CD8-positive, alpha-beta memory T cell (primary cell): Measurements from ENCODE around the gene CAMK2N1. TPM values are rescaled to one million over a fixed set of nuclear protein-coding genes. Genes with fewer than 3 reads are reported as not detected.
A peak's percentile ranks its signal among the peaks of the same experiment; 100 is the strongest.

Source experiments
- CTCF ChIA-PET: fragments of 350-600 bp; sonication (Branson Sonifier 250); formaldehyde crosslinking; loops from one replicate; lab custom pipeline; 2021; ENCODE audit warnings: antibody characterized with exemption; lab: Charles Lee
- POLR2A ChIA-PET: fragments of 350-600 bp; sonication (Branson Sonifier 250); formaldehyde crosslinking; loops from one replicate; lab custom pipeline; 2021; ENCODE audit warnings: antibody characterized with exemption; lab: Charles Lee
- DNase-seq, 5 donors: peaks; one replicate each; pipeline versions ENCODE4 v3.0.0 to v3.0.0-alpha.2; 2020 to 2022; ENCODE audit warnings: mixed read lengths in 1 of 5
- H3K27ac ChIP-seq: one replicate; pipeline ENCODE4 v1.7.0; 2013; ENCODE audit warnings: low read depth, mild to moderate bottlenecking, low read length, moderate library complexity
- H3K27me3 ChIP-seq: 2 replicates; pipeline ENCODE4 v1.7.0; 2013; ENCODE audit warnings: low read length, mild to moderate bottlenecking; ENCODE audit not compliant: insufficient read depth, poor library complexity, severe bottlenecking
- H3K36me3 ChIP-seq: 2 replicates; pipeline ENCODE4 v1.7.0; 2013; ENCODE audit warnings: mild to moderate bottlenecking, low read length, moderate library complexity; ENCODE audit not compliant: insufficient read depth
- H3K4me1 ChIP-seq: 2 replicates; pipeline ENCODE4 v1.7.0; 2013; ENCODE audit warnings: mild to moderate bottlenecking, low read length, moderate library complexity; ENCODE audit not compliant: insufficient read depth
- H3K4me3 ChIP-seq: 2 replicates; pipeline ENCODE4 v1.7.0; 2013; ENCODE audit warnings: mild to moderate bottlenecking, low read length
- H3K9me3 ChIP-seq: 2 replicates; pipeline ENCODE4 v1.7.0; 2013; ENCODE audit warnings: mild to moderate bottlenecking, low read length
- H3K27ac Mint-ChIP-seq, 8 donors: one replicate each; pipeline ENCODE4 v1.8.0; 2020 to 2021; ENCODE audit warnings: mixed read lengths in 8 of 8, mild to moderate bottlenecking in 6 of 8, inconsistent platforms in 3 of 8, moderate library complexity in 3 of 8
- H3K27me3 Mint-ChIP-seq, 2 donors: one replicate each; pipeline ENCODE4 v1.8.0; 2020 to 2021; ENCODE audit warnings: mixed read lengths in 2 of 2, mild to moderate bottlenecking in 1 of 2, moderate library complexity in 1 of 2
- H3K36me3 Mint-ChIP-seq, 3 donors: one replicate each; pipeline ENCODE4 v1.8.0; 2020 to 2021; ENCODE audit warnings: mixed read lengths in 3 of 3, inconsistent platforms in 1 of 3, mild to moderate bottlenecking in 1 of 3
- H3K4me1 Mint-ChIP-seq, 3 donors: one replicate each; pipeline ENCODE4 v1.8.0; 2020 to 2021; ENCODE audit warnings: mixed read lengths in 3 of 3, inconsistent platforms in 1 of 3, mild to moderate bottlenecking in 1 of 3
- H3K4me3 Mint-ChIP-seq, 7 donors: one replicate each; pipeline ENCODE4 v1.8.0; 2020 to 2021; ENCODE audit warnings: mixed read lengths in 7 of 7, mild to moderate bottlenecking in 6 of 7, moderate library complexity in 4 of 7, inconsistent platforms in 2 of 7
- H3K9me3 Mint-ChIP-seq, 5 donors: one replicate each; pipeline ENCODE4 v1.8.0; 2020 to 2022; ENCODE audit warnings: mixed read lengths in 5 of 5, mild to moderate bottlenecking in 3 of 5, moderate library complexity in 2 of 5, inconsistent platforms in 1 of 5
- polyA plus RNA-seq: library from polyadenylated mRNA; unstranded; fragments of 300-500 nt; fragmentation: Illumina TruSeq; gene quantifications from one replicate; pipeline ENCODE4 v1.2.3, GENCODE V29; 2021
- total RNA-seq, 2 experiments: library from RNA; stranded (reverse); gene quantifications; one replicate each; pipeline ENCODE4 v1.2.3, GENCODE V29; 2021

Gene CAMK2N1
- total RNA-seq, result 1 to 10 TPM; 2.8 TPM
- 1.7 TPM for polyA plus RNA-seq

GRCh38 chr1:20485527-20486456, at the start of gene CAMK2N1:
CAMK2N1 (minus strand) TSS chr1:20486210; CDS start chr1:20485379, 831 bp downstream.
- Mint-ChIP-seq H3K4me1 (peaks cover 10 to 23% (median 14%) of the 10 kb centered on the region in 3 donors), H3K27ac (peak within 1 kb of the TSS in 7 of 8 donors; percentile 42 to 92 (median 72)), H3K9me3 (no peaks in the 10 kb centered on the region), H3K27me3 (peaks cover 20 to 39% of the 10 kb centered on the region in 2 donors), H3K36me3 (peaks cover 0 to 2% (median 2%) of the 10 kb centered on the region in 3 donors), H3K4me3 (peak within 1 kb of the TSS; percentile 84 to 98 (median 90))
- Histone ChIP-seq H3K4me3 (peak within 1 kb of the TSS; percentile 67), H3K36me3 (no peaks in the 10 kb centered on the region), H3K27me3 (peaks cover 33% of the 10 kb centered on the region), H3K27ac (peak within 1 kb of the TSS; percentile 51), H3K9me3 (no peaks in the 10 kb centered on the region), H3K4me1 (peaks cover 16% of the 10 kb centered on the region)
- ChIA-PET CTCF (interaction anchor here (1.0 to 1.9 kb wide), 3 partner anchors 22 to 273 kb away, joined by 3 to 7 read pairs (median 4); partner anchors contain the start of gene MUL1), POLR2A (interaction anchor here (0.6 to 1.7 kb wide), 3 partner anchors 20 to 301 kb away, joined by 3 to 12 read pairs (median 4); partner anchors contain the start of gene MUL1)
- DNase-seq, result peak; percentile 30 to 77 (median 49)

GRCh38 chr1:20534659-20535417, 48.8 kb upstream of the CAMK2N1 start:
- Histone ChIP-seq H3K36me3 (no peaks in the 10 kb centered on the region), H3K27ac (no peak overlapping the region), H3K9me3 (no peaks in the 10 kb centered on the region), H3K4me1 (no peaks in the 10 kb centered on the region), H3K27me3 (no peaks in the 10 kb centered on the region), H3K4me3 (no peak overlapping the region)
- H3K4me1 Mint-ChIP-seq, result no peaks in the 10 kb centered on the region
- DNase-seq, result no peak
- no peaks in the 10 kb centered on the region for H3K36me3 Mint-ChIP-seq
- ChIA-PET CTCF (interaction anchor here (0.7 to 1.0 kb wide), 2 partner anchors 13 to 157 kb away, joined by 4 read pairs; no protein-coding TSS in a partner anchor), POLR2A (no interaction called here)
- H3K9me3 Mint-ChIP-seq, result peaks cover 0 to 2% (median 0%) of the 10 kb centered on the region in 5 donors
- H3K4me3 Mint-ChIP-seq, result no peak overlapping the region
- H3K27me3 Mint-ChIP-seq, result peaks cover 32 to 65% of the 10 kb centered on the region in 2 donors
- peak overlapping the region in 1 of 8 donors; percentile 51 for H3K27ac Mint-ChIP-seq

- peaks cover 40 to 70% of the 10 kb centered on the region in 2 donors for H3K27me3 Mint-ChIP-seq
- H3K4me3 ChIP-seq, result no peak overlapping the region
- H3K4me1 Mint-ChIP-seq, result no peaks in the 10 kb centered on the region
- H3K9me3 Mint-ChIP-seq, result peaks cover 0 to 2% (median 0%) of the 10 kb centered on the region in 5 donors
- H3K9me3 ChIP-seq, result no peaks in the 10 kb centered on the region
- ChIA-PET POLR2A (no interaction called here), CTCF (no interaction called here)
- no peaks in the 10 kb centered on the region for H3K4me1 ChIP-seq
- H3K4me3 Mint-ChIP-seq, result no peak overlapping the region
- H3K36me3 Mint-ChIP-seq, result no peaks in the 10 kb centered on the region
- H3K27me3 ChIP-seq, result no peaks in the 10 kb centered on the region
- H3K27ac ChIP-seq, result no peak overlapping the region
- no peaks in the 10 kb centered on the region for H3K36me3 ChIP-seq
- no peak overlapping the region for H3K27ac Mint-ChIP-seq
- DNase-seq, result no peak
These were observed 47.6 kb upstream of the CAMK2N1 start for GRCh38 chr1:20533635-20534034.

- POLR2A ChIA-PET, result no interaction called here
- peaks cover 0 to 2% (median 0%) of the 10 kb centered on the region in 5 donors for H3K9me3 Mint-ChIP-seq
- DNase-seq, result no peak
- Histone ChIP-seq H3K27ac (no peak overlapping the region), H3K4me1 (no peaks in the 10 kb centered on the region), H3K36me3 (no peaks in the 10 kb centered on the region), H3K9me3 (no peaks in the 10 kb centered on the region), H3K4me3 (no peak overlapping the region), H3K27me3 (peaks cover 3% of the 10 kb centered on the region)
- H3K27me3 Mint-ChIP-seq, result peaks cover 47 to 81% of the 10 kb centered on the region in 2 donors
- H3K4me1 Mint-ChIP-seq, result no peaks in the 10 kb centered on the region
- CTCF ChIA-PET, result no interaction called here
- no peak overlapping the region for H3K27ac Mint-ChIP-seq
- no peak overlapping the region for H3K4me3 Mint-ChIP-seq
- H3K36me3 Mint-ChIP-seq, result no peaks in the 10 kb centered on the region
These were observed 44.9 kb upstream of the CAMK2N1 start for GRCh38 chr1:20530901-20531300.

- CTCF ChIA-PET, result no interaction called here
- H3K4me3 ChIP-seq, result no peak overlapping the region
- H3K36me3 ChIP-seq, result no peaks in the 10 kb centered on the region
- peaks cover 45 to 77% of the 10 kb centered on the region in 2 donors for H3K27me3 Mint-ChIP-seq
- peaks cover 3% of the 10 kb centered on the region for H3K27me3 ChIP-seq
- H3K4me3 Mint-ChIP-seq, result no peak overlapping the region
- H3K9me3 Mint-ChIP-seq, result peaks cover 0 to 2% (median 0%) of the 10 kb centered on the region in 5 donors
- H3K4me1 ChIP-seq, result no peaks in the 10 kb centered on the region
- H3K9me3 ChIP-seq, result no peaks in the 10 kb centered on the region
- no peak overlapping the region for H3K27ac Mint-ChIP-seq
- no peaks in the 10 kb centered on the region for H3K36me3 Mint-ChIP-seq
- DNase-seq, result no peak
- no peak overlapping the region for H3K27ac ChIP-seq
- H3K4me1 Mint-ChIP-seq, result no peaks in the 10 kb centered on the region
- POLR2A ChIA-PET, result no interaction called here
These were observed 44.3 kb upstream of the CAMK2N1 start for GRCh38 chr1:20530306-20530705.

- POLR2A ChIA-PET, result no interaction called here
- Histone ChIP-seq H3K36me3 (no peaks in the 10 kb centered on the region), H3K27me3 (peaks cover 3% of the 10 kb centered on the region), H3K9me3 (no peaks in the 10 kb centered on the region), H3K4me1 (no peaks in the 10 kb centered on the region), H3K4me3 (no peak overlapping the region), H3K27ac (no peak overlapping the region)
- no peaks in the 10 kb centered on the region for H3K4me1 Mint-ChIP-seq
- H3K27ac Mint-ChIP-seq, result no peak overlapping the region
- H3K9me3 Mint-ChIP-seq, result peaks cover 0 to 2% (median 0%) of the 10 kb centered on the region in 5 donors
- CTCF ChIA-PET, result no interaction called here
- H3K4me3 Mint-ChIP-seq, result no peak overlapping the region
- DNase-seq, result no peak
- H3K27me3 Mint-ChIP-seq, result peaks cover 39 to 68% of the 10 kb centered on the region in 2 donors
- no peaks in the 10 kb centered on the region for H3K36me3 Mint-ChIP-seq
These were observed 42.2 kb upstream of the CAMK2N1 start for GRCh38 chr1:20528221-20528620.

GRCh38 chr1:20526267-20526666, 40.3 kb upstream of the CAMK2N1 start:
- ChIA-PET CTCF (interaction anchor here (1.2 to 1.5 kb wide), 2 partner anchors 9 to 113 kb away, joined by 3 read pairs; no protein-coding TSS in a partner anchor), POLR2A (no interaction called here)
- Histone ChIP-seq H3K27ac (no peak overlapping the region), H3K36me3 (no peaks in the 10 kb centered on the region), H3K4me3 (no peak overlapping the region), H3K27me3 (peaks cover 3% of the 10 kb centered on the region), H3K4me1 (no peaks in the 10 kb centered on the region), H3K9me3 (no peaks in the 10 kb centered on the region)
- Mint-ChIP-seq H3K27me3 (peaks cover 33 to 63% of the 10 kb centered on the region in 2 donors), H3K9me3 (peaks cover 0 to 2% (median 0%) of the 10 kb centered on the region in 5 donors), H3K4me1 (peaks cover 0 to 5% (median 2%) of the 10 kb centered on the region in 3 donors), H3K27ac (no peak overlapping the region), H3K36me3 (peaks cover 0 to 1% (median 0%) of the 10 kb centered on the region in 3 donors), H3K4me3 (no peak overlapping the region)
- no peak for DNase-seq
